HEK293 (cell line): Measurements from ENCODE around the gene FSD1.

Experiments
- CTCF ChIA-PET: fragments of 350-600 bp; formaldehyde crosslinking; extraction: SDS; loops from one replicate; lab custom pipeline; 2021; ENCODE audit warnings: antibody characterized with exemption; lab: Yijun Ruan, JAX
- POLR2A ChIA-PET: fragments of 300-600 bp; formaldehyde crosslinking; extraction: SDS; loops from one replicate; lab custom pipeline; 2020; ENCODE audit warnings: antibody characterized with exemption, inconsistent platforms; lab: Yijun Ruan, JAX
- H3K27ac ChIP-seq: fragments of 200-500 bp; sonication (Bioruptor generic); 2 replicates; pipeline ENCODE4 v1.5.1; 2014; ENCODE audit warnings: low read depth, low read length, control low read depth, inconsistent platforms; ENCODE audit errors: extremely low read depth
- H3K36me3 ChIP-seq, 2 experiments: fragments of 200-500 bp in 1 of 2; sonication (Bioruptor generic) in 1 of 2; 1 replicate in 1 of 2; 2 replicates in 1 of 2; pipeline ENCODE4 v1.5.1; 2014 to 2017; ENCODE audit warnings: inconsistent platforms in 2 of 2, low read length in 2 of 2; ENCODE audit not compliant: control insufficient read depth in 2 of 2, insufficient read depth in 1 of 2
- H3K4me1 ChIP-seq: fragments of 200-500 bp; sonication (Bioruptor generic); 2 replicates; pipeline ENCODE4 v1.5.1; 2014; ENCODE audit warnings: mild to moderate bottlenecking, low read length, inconsistent platforms; ENCODE audit not compliant: control insufficient read depth, insufficient read depth
- H3K4me3 ChIP-seq: 2 replicates; pipeline ENCODE4 v1.5.1; 2011; ENCODE audit warnings: low read depth, mild to moderate bottlenecking, control low read depth, low read length, moderate library complexity
- H3K9me3 ChIP-seq: fragments of 200-500 bp; sonication (Bioruptor generic); 2 replicates; pipeline ENCODE4 v1.5.1; 2014; ENCODE audit warnings: low read depth, low read length, inconsistent platforms; ENCODE audit not compliant: control insufficient read depth, insufficient read depth
- KLF1 ChIP-seq: fragments of 450-650 bp; formaldehyde crosslinking; IDR thresholded peaks from 2 replicates; pipeline ENCODE4 v1.5.1; 2016; ENCODE audit warnings: missing biosample characterization, missing genetic modification characterization
- KLF8 ChIP-seq: fragments of 450-650 bp; formaldehyde crosslinking; IDR thresholded peaks from 2 replicates; pipeline ENCODE4 v1.5.1; 2016; ENCODE audit warnings: missing biosample characterization, missing genetic modification characterization
- SP2 ChIP-seq: fragments of 450-650 bp; formaldehyde crosslinking; IDR thresholded peaks from 2 replicates; pipeline ENCODE4 v1.5.1; 2016; ENCODE audit warnings: missing biosample characterization, missing genetic modification characterization
- ZIC2 ChIP-seq: fragments of 450-650 bp; formaldehyde crosslinking; IDR thresholded peaks from 2 replicates; pipeline ENCODE4 v1.5.1; 2016; ENCODE audit warnings: missing biosample characterization, missing genetic modification characterization
- ZNF112 ChIP-seq: fragments of 450-650 bp; formaldehyde crosslinking; IDR thresholded peaks from 2 replicates; pipeline ENCODE4 v1.5.0; 2017; ENCODE audit warnings: missing biosample characterization, missing genetic modification characterization
- ZNF157 ChIP-seq: fragments of 450-650 bp; formaldehyde crosslinking; IDR thresholded peaks from 2 replicates; pipeline ENCODE4 v1.5.1; 2016; ENCODE audit warnings: missing biosample characterization, missing genetic modification characterization
- ZNF19 ChIP-seq: fragments of 450-650 bp; formaldehyde crosslinking; IDR thresholded peaks from 2 replicates; pipeline ENCODE4; 2016; ENCODE audit warnings: missing biosample characterization, missing genetic modification characterization, low read depth
- ZNF248 ChIP-seq: fragments of 450-650 bp; formaldehyde crosslinking; IDR thresholded peaks from 2 replicates; pipeline ENCODE4 v1.5.1; 2017; ENCODE audit warnings: missing biosample characterization, missing genetic modification characterization
- ZNF391 ChIP-seq: fragments of 450-650 bp; formaldehyde crosslinking; IDR thresholded peaks from 2 replicates; pipeline ENCODE4 v1.5.1; 2016; ENCODE audit warnings: low read depth, missing biosample characterization, missing genetic modification characterization, borderline replicate concordance
- ZNF654 ChIP-seq: fragments of 450-650 bp; formaldehyde crosslinking; IDR thresholded peaks from 2 replicates; pipeline ENCODE4 v1.5.1; 2016; ENCODE audit warnings: low read depth, missing biosample characterization, missing genetic modification characterization
- ZNF707 ChIP-seq: fragments of 450-650 bp; formaldehyde crosslinking; IDR thresholded peaks from 2 replicates; pipeline ENCODE4 v1.5.1; 2016; ENCODE audit warnings: missing biosample characterization, missing genetic modification characterization
- ZNF837 ChIP-seq: fragments of 450-650 bp; formaldehyde crosslinking; IDR thresholded peaks from 2 replicates; pipeline ENCODE4 v1.5.1; 2016; ENCODE audit warnings: missing biosample characterization, missing genetic modification characterization
- TF ChIP-seq, protein P1 (sequence below): fragments of 450-650 bp; formaldehyde crosslinking; IDR thresholded peaks from 2 replicates; pipeline ENCODE4 v1.5.1; 2016; ENCODE audit warnings: missing biosample characterization, missing genetic modification characterization
- TF ChIP-seq, protein P2 (sequence below): fragments of 450-650 bp; IDR thresholded peaks from 2 replicates; pipeline ENCODE4 v1.5.1; 2018; ENCODE audit warnings: missing biosample characterization, mild to moderate bottlenecking, missing genetic modification characterization
- TF ChIP-seq, protein P3 (sequence below): fragments of 450-650 bp; formaldehyde crosslinking; IDR thresholded peaks from 2 replicates; pipeline ENCODE4 v1.5.1; 2016; ENCODE audit warnings: missing biosample characterization, missing genetic modification characterization
- TF ChIP-seq, protein P4 (sequence below): fragments of 450-650 bp; formaldehyde crosslinking; optimal IDR thresholded peaks from 2 replicates; pipeline ENCODE3; 2016; ENCODE audit warnings: missing biosample characterization, mild to moderate bottlenecking, missing genetic modification characterization

FSD1 gene

DNA sequence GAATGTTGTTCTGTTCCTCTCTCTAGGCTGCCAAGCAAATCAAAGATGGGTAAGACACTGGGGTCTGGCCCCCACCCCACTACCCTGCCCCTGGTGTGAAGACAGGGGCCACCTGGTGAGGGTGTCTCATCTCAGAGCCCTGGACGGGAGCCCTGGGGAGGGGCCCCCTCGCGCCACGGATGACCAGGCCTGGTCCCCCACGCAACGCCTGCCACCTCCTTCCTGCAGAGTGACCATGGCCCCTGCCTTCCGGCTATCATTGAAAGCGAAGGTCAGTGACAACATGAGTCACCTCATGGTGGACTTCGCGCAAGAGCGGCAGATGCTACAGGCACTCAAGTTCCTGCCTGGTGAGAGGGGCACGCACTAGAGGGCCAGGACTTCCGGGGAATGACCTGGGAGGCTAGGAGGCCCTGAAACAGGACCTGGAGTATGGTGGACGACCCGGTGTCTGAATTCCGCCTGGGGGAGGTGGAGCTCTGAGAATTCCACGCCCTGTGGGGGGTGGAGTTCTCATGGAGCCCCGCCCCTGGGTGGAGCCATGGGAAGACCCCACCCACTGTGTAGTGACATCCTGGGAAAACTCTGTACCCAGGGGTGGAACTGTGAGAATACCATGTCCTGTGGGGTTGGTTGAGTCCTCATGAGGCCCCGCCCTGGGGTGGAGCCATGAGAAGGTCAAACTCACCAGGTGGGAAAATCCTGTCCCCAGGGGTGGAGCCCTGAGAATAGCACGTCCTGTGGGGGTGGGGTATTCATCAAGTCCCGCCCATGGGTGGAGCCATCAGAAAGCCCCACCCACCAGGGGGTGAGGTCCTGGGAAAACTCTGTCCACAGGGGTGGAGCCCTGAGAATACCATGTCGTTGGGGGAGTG lies 6.1 kb downstream of the FSD1 start (continued):
- TF ChIP-seq, protein P1, sequence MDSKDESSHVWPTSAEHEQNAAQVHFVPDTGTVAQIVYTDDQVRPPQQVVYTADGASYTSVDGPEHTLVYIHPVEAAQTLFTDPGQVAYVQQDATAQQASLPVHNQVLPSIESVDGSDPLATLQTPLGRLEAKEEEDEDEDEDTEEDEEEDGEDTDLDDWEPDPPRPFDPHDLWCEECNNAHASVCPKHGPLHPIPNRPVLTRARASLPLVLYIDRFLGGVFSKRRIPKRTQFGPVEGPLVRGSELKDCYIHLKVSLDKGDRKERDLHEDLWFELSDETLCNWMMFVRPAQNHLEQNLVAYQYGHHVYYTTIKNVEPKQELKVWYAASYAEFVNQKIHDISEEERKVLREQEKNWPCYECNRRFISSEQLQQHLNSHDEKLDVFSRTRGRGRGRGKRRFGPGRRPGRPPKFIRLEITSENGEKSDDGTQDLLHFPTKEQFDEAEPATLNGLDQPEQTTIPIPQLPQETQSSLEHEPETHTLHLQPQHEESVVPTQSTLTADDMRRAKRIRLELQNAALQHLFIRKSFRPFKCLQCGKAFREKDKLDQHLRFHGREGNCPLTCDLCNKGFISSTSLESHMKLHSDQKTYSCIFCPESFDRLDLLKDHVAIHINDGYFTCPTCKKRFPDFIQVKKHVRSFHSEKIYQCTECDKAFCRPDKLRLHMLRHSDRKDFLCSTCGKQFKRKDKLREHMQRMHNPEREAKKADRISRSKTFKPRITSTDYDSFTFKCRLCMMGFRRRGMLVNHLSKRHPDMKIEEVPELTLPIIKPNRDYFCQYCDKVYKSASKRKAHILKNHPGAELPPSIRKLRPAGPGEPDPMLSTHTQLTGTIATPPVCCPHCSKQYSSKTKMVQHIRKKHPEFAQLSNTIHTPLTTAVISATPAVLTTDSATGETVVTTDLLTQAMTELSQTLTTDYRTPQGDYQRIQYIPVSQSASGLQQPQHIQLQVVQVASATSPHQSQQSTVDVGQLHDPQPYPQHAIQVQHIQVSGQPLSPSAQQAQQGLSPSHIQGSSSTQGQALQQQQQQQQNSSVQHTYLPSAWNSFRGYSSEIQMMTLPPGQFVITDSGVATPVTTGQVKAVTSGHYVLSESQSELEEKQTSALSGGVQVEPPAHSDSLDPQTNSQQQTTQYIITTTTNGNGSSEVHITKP (tag by site-specific recombination) = peak; percentile 49; the same call in 1 of the 2 replicates
- peak; percentile 99 for TF ChIP-seq KLF8 (tag by site-specific recombination)
- TF ChIP-seq, protein P2, sequence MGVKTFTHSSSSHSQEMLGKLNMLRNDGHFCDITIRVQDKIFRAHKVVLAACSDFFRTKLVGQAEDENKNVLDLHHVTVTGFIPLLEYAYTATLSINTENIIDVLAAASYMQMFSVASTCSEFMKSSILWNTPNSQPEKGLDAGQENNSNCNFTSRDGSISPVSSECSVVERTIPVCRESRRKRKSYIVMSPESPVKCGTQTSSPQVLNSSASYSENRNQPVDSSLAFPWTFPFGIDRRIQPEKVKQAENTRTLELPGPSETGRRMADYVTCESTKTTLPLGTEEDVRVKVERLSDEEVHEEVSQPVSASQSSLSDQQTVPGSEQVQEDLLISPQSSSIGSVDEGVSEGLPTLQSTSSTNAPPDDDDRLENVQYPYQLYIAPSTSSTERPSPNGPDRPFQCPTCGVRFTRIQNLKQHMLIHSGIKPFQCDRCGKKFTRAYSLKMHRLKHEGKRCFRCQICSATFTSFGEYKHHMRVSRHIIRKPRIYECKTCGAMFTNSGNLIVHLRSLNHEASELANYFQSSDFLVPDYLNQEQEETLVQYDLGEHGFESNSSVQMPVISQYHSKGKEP (tag by site-specific recombination) = no peak
- TF ChIP-seq ZNF248 (tag by site-specific recombination) = no peak
- peak; percentile 88 for TF ChIP-seq KLF1 (tag by site-specific recombination)
- no peak for TF ChIP-seq ZNF837 (tag by site-specific recombination)
- peak; percentile 61 for TF ChIP-seq SP2 (tag by site-specific recombination)
- TF ChIP-seq ZNF19 (tag by site-specific recombination) = no peak
- TF ChIP-seq ZNF391 (tag by site-specific recombination) = no peak
- no peak for TF ChIP-seq ZNF112 (tag by site-specific recombination)
- TF ChIP-seq ZNF707 = no peak
- no peak for TF ChIP-seq ZNF157

DNA sequence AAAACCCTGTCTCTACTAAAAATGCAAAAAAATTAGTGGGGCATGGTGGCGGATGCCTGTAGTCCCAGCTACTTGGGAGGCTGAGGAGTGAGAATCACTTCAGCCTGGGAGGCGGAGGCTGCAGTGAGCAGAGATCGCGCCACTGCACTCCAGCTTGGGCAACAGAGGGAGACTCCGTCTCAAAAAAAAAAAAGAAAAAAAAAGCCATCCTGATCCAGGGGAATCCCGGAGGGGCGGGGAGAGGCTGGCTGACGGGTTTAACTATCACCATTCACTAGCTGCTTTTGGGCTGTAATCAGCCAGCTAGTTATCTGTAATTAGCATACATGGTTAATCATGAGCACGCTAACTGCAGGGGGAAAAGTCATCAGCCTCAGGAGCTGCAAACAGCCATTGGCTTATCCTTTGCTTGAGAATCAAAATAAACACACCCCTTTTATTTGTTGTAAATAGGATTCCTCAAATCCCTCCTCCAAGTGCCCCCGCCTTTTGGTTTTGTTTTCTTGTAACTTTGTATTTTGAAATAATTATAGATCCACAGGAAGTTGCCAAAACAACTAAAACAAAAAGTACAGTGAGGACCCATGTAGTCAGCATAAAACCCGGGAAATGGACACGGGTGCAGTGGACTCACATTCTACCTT lies 9.6 kb downstream of the FSD1 start:
- TF ChIP-seq ZNF19 (tag by site-specific recombination) (no peak), ZIC2 (no peak), ZNF654 (tag by site-specific recombination) (no peak)
- TF ChIP-seq, protein P3, sequence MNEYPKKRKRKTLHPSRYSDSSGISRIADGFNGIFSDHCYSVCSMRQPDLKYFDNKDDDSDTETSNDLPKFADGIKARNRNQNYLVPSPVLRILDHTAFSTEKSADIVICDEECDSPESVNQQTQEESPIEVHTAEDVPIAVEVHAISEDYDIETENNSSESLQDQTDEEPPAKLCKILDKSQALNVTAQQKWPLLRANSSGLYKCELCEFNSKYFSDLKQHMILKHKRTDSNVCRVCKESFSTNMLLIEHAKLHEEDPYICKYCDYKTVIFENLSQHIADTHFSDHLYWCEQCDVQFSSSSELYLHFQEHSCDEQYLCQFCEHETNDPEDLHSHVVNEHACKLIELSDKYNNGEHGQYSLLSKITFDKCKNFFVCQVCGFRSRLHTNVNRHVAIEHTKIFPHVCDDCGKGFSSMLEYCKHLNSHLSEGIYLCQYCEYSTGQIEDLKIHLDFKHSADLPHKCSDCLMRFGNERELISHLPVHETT = no peak
- TF ChIP-seq, protein P4, sequence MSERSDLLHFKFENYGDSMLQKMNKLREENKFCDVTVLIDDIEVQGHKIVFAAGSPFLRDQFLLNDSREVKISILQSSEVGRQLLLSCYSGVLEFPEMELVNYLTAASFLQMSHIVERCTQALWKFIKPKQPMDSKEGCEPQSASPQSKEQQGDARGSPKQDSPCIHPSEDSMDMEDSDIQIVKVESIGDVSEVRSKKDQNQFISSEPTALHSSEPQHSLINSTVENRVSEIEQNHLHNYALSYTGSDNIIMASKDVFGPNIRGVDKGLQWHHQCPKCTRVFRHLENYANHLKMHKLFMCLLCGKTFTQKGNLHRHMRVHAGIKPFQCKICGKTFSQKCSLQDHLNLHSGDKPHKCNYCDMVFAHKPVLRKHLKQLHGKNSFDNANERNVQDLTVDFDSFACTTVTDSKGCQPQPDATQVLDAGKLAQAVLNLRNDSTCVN = no peak
- TF ChIP-seq, protein P1 (tag by site-specific recombination) = no peak
- ChIA-PET CTCF (interaction anchor here (0.7 to 1.0 kb wide), 2 partner anchors 39 to 88 kb away, joined by 4 to 6 read pairs; no protein-coding TSS in a partner anchor), POLR2A (interaction anchor here (0.7 kb wide), 1 partner anchor 8 kb away, joined by 3 read pairs; no protein-coding TSS in a partner anchor)
- Histone ChIP-seq H3K36me3 (peaks cover 6 to 50% of the 10 kb centered on the region in 2 experiments; a peak in 2 of 3 replicates), H3K4me1 (no peaks in the 10 kb centered on the region), H3K9me3 (no peaks in the 10 kb centered on the region), H3K27ac (no peak overlapping the region), H3K4me3 (no peak overlapping the region)
